Measurements from ENCODE around the gene SYPL1. TPM values are rescaled to one million over a fixed set of nuclear protein-coding genes. Genes with fewer than 3 reads are reported as not detected.
A peak's percentile ranks its signal among the peaks of the same experiment; 100 is the strongest.

Gene SYPL1
- total and polyA plus RNA-seq, 9 of the 15 experiments (the other 6 are each of a cell fraction or from before 2014, with no cell fraction given): 23.8 to 214 (median 70.2) TPM

DNA sequence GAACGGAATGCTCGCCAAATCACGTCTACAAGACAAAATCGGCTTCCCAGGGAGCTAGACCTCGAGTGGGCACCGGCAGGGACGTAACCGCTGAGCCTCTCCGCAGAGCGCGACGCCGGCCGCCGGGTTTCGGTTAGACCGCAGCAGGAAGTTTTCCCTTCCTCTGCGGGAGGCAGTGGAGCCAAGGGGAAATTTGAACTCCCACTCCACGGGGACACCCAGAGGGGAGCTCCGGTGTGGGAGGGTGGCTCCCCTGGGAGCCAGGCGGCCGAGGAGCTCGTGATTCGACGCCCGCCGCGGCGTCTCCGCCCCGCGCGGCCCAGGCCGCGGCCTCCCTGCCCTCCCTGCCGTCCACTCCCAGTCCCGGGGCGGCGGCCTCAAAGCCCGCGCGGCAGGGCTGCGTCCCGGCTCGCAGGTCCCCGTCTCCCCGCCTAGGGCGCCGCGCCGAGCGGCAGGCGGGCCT is 426 bp downstream of the SYPL1 start (continued):
- TF ChIP-seq, protein P1, sequence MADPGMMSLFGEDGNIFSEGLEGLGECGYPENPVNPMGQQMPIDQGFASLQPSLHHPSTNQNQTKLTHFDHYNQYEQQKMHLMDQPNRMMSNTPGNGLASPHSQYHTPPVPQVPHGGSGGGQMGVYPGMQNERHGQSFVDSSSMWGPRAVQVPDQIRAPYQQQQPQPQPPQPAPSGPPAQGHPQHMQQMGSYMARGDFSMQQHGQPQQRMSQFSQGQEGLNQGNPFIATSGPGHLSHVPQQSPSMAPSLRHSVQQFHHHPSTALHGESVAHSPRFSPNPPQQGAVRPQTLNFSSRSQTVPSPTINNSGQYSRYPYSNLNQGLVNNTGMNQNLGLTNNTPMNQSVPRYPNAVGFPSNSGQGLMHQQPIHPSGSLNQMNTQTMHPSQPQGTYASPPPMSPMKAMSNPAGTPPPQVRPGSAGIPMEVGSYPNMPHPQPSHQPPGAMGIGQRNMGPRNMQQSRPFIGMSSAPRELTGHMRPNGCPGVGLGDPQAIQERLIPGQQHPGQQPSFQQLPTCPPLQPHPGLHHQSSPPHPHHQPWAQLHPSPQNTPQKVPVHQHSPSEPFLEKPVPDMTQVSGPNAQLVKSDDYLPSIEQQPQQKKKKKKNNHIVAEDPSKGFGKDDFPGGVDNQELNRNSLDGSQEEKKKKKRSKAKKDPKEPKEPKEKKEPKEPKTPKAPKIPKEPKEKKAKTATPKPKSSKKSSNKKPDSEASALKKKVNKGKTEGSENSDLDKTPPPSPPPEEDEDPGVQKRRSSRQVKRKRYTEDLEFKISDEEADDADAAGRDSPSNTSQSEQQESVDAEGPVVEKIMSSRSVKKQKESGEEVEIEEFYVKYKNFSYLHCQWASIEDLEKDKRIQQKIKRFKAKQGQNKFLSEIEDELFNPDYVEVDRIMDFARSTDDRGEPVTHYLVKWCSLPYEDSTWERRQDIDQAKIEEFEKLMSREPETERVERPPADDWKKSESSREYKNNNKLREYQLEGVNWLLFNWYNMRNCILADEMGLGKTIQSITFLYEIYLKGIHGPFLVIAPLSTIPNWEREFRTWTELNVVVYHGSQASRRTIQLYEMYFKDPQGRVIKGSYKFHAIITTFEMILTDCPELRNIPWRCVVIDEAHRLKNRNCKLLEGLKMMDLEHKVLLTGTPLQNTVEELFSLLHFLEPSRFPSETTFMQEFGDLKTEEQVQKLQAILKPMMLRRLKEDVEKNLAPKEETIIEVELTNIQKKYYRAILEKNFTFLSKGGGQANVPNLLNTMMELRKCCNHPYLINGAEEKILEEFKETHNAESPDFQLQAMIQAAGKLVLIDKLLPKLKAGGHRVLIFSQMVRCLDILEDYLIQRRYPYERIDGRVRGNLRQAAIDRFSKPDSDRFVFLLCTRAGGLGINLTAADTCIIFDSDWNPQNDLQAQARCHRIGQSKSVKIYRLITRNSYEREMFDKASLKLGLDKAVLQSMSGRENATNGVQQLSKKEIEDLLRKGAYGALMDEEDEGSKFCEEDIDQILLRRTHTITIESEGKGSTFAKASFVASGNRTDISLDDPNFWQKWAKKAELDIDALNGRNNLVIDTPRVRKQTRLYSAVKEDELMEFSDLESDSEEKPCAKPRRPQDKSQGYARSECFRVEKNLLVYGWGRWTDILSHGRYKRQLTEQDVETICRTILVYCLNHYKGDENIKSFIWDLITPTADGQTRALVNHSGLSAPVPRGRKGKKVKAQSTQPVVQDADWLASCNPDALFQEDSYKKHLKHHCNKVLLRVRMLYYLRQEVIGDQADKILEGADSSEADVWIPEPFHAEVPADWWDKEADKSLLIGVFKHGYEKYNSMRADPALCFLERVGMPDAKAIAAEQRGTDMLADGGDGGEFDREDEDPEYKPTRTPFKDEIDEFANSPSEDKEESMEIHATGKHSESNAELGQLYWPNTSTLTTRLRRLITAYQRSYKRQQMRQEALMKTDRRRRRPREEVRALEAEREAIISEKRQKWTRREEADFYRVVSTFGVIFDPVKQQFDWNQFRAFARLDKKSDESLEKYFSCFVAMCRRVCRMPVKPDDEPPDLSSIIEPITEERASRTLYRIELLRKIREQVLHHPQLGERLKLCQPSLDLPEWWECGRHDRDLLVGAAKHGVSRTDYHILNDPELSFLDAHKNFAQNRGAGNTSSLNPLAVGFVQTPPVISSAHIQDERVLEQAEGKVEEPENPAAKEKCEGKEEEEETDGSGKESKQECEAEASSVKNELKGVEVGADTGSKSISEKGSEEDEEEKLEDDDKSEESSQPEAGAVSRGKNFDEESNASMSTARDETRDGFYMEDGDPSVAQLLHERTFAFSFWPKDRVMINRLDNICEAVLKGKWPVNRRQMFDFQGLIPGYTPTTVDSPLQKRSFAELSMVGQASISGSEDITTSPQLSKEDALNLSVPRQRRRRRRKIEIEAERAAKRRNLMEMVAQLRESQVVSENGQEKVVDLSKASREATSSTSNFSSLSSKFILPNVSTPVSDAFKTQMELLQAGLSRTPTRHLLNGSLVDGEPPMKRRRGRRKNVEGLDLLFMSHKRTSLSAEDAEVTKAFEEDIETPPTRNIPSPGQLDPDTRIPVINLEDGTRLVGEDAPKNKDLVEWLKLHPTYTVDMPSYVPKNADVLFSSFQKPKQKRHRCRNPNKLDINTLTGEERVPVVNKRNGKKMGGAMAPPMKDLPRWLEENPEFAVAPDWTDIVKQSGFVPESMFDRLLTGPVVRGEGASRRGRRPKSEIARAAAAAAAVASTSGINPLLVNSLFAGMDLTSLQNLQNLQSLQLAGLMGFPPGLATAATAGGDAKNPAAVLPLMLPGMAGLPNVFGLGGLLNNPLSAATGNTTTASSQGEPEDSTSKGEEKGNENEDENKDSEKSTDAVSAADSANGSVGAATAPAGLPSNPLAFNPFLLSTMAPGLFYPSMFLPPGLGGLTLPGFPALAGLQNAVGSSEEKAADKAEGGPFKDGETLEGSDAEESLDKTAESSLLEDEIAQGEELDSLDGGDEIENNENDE (IDR thresholded peaks at IDR 0.05; ENCODE audit: low read depth, low read length): no peak
- TF ChIP-seq ZBTB7A (IDR thresholded peaks at IDR 0.05; ENCODE audit: borderline replicate concordance, control insufficient read depth, low read depth, low read length) (no peak; the same call in 1 of the 2 replicates), BDP1 (IDR thresholded peaks at IDR 0.05; ENCODE audit: insufficient read depth, insufficient read length) (no peak), NCOR1 (IDR thresholded peaks at IDR 0.05) (0 out of 2 replicates have a peak, but pooled peaks have one; percentile 3), PHF20 (IDR thresholded peaks at IDR 0.05; ENCODE audit: partially characterized antibody) (no peak), RBBP5 (IDR thresholded peaks at IDR 0.05; ENCODE audit: borderline replicate concordance, insufficient read depth, low read length, poor library complexity, severe bottlenecking) (peak; percentile 96), ATF7 (IDR thresholded peaks at IDR 0.05) (peak; percentile 22), NR4A1 (CRISPR knock-in tag; IDR thresholded peaks at IDR 0.05) (peak; percentile 73; the same call in 1 of the 2 replicates), NR4A1 (tag; IDR thresholded peaks at IDR 0.05) (peak; percentile 79), NFIC (IDR thresholded peaks at IDR 0.05) (peak; percentile 45; the same call in 1 of the 2 replicates)
- TF ChIP-seq, protein P2, sequence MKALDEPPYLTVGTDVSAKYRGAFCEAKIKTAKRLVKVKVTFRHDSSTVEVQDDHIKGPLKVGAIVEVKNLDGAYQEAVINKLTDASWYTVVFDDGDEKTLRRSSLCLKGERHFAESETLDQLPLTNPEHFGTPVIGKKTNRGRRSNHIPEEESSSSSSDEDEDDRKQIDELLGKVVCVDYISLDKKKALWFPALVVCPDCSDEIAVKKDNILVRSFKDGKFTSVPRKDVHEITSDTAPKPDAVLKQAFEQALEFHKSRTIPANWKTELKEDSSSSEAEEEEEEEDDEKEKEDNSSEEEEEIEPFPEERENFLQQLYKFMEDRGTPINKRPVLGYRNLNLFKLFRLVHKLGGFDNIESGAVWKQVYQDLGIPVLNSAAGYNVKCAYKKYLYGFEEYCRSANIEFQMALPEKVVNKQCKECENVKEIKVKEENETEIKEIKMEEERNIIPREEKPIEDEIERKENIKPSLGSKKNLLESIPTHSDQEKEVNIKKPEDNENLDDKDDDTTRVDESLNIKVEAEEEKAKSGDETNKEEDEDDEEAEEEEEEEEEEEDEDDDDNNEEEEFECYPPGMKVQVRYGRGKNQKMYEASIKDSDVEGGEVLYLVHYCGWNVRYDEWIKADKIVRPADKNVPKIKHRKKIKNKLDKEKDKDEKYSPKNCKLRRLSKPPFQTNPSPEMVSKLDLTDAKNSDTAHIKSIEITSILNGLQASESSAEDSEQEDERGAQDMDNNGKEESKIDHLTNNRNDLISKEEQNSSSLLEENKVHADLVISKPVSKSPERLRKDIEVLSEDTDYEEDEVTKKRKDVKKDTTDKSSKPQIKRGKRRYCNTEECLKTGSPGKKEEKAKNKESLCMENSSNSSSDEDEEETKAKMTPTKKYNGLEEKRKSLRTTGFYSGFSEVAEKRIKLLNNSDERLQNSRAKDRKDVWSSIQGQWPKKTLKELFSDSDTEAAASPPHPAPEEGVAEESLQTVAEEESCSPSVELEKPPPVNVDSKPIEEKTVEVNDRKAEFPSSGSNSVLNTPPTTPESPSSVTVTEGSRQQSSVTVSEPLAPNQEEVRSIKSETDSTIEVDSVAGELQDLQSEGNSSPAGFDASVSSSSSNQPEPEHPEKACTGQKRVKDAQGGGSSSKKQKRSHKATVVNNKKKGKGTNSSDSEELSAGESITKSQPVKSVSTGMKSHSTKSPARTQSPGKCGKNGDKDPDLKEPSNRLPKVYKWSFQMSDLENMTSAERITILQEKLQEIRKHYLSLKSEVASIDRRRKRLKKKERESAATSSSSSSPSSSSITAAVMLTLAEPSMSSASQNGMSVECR (CRISPR knock-in tag; IDR thresholded peaks at IDR 0.05): peak; percentile 55; the same call in 1 of the 2 replicates

Data from K562 (cell line).